Liver (tissue), 9 donors: Measurements from ENCODE around the gene IL12RB1. TPM values are rescaled to one million over a fixed set of nuclear protein-coding genes. Genes with fewer than 3 reads are reported as not detected.

Experiments used
- DNase-seq: peaks from one replicate; pipeline ENCODE4 v3.0.0-alpha.2; 2017; ENCODE audit warnings: low spot score
- H3K27ac ChIP-seq, 2 donors: one replicate each; pipeline ENCODE4 v1.7.0; 2013; ENCODE audit warnings: inconsistent platforms in 2 of 2, low read length in 2 of 2, control low read depth in 1 of 2, low read depth in 1 of 2, mild to moderate bottlenecking in 1 of 2
- H3K27me3 ChIP-seq, 4 donors: one replicate each; pipeline versions ENCODE4 v1.6.1 to v1.7.0; 2013; ENCODE audit warnings: low read length in 3 of 4, inconsistent platforms in 1 of 4, mild to moderate bottlenecking in 1 of 4, moderate library complexity in 1 of 4; ENCODE audit not compliant: control insufficient read depth in 4 of 4, insufficient read depth in 4 of 4
- H3K36me3 ChIP-seq, 4 donors: one replicate each; pipeline versions ENCODE4 v1.6.1 to v1.7.0; 2013; ENCODE audit warnings: low read length in 3 of 4, mild to moderate bottlenecking in 3 of 4, low read depth in 1 of 4, moderate library complexity in 1 of 4; ENCODE audit not compliant: control insufficient read depth in 4 of 4, insufficient read depth in 3 of 4
- H3K4me1 ChIP-seq, 4 donors: one replicate each; pipeline versions ENCODE4 v1.6.1 to v1.7.0; 2013; ENCODE audit warnings: low read length in 3 of 4, mild to moderate bottlenecking in 3 of 4, moderate library complexity in 1 of 4; ENCODE audit not compliant: control insufficient read depth in 4 of 4, insufficient read depth in 4 of 4
- H3K4me3 ChIP-seq, 3 donors: one replicate each; pipeline versions ENCODE4 v1.6.1 to v1.7.0; 2013; ENCODE audit warnings: low read length in 3 of 3, control low read depth in 1 of 3, low read depth in 1 of 3, mild to moderate bottlenecking in 1 of 3
- H3K9ac ChIP-seq, 2 donors: one replicate each; pipeline ENCODE4 v1.7.0; 2013; ENCODE audit warnings: low read length in 2 of 2, mild to moderate bottlenecking in 2 of 2, moderate library complexity in 2 of 2, control low read depth in 1 of 2, low read depth in 1 of 2
- H3K9me3 ChIP-seq, 4 donors: one replicate each; pipeline versions ENCODE4 v1.6.1 to v1.7.0; 2013; ENCODE audit warnings: low read length in 3 of 4; ENCODE audit not compliant: control insufficient read depth in 4 of 4
- FOXA1 ChIP-seq: IDR thresholded peaks from 2 replicates; pipeline ENCODE4 v1.6.1; 2016; ENCODE audit warnings: antibody characterized with exemption
- FOXA2 ChIP-seq: IDR thresholded peaks from 2 replicates; pipeline ENCODE4 v1.6.1; 2016; ENCODE audit warnings: antibody characterized with exemption
- HNF4A ChIP-seq, 2 donors: conservative IDR thresholded peaks; 2 replicates each; pipeline ENCODE4 v1.6.1; 2016; ENCODE audit warnings: antibody characterized with exemption in 2 of 2, mild to moderate bottlenecking in 2 of 2
- JUND ChIP-seq, 2 donors: IDR thresholded peaks; 2 replicates each; pipeline ENCODE4 v1.6.1; 2016; ENCODE audit warnings: antibody characterized with exemption in 2 of 2
- NR2F2 ChIP-seq: IDR thresholded peaks from 2 replicates; pipeline ENCODE4 v1.6.1; 2016; ENCODE audit warnings: antibody characterized with exemption
- RAD21 ChIP-seq, 2 donors: IDR thresholded peaks; 2 replicates each; pipeline ENCODE4 v1.6.1; 2016; ENCODE audit warnings: antibody characterized with exemption in 2 of 2, mild to moderate bottlenecking in 2 of 2
- SP1 ChIP-seq: IDR thresholded peaks from 2 replicates; pipeline ENCODE4 v1.6.1; 2018; ENCODE audit warnings: antibody characterized with exemption, mild to moderate bottlenecking
- YY1 ChIP-seq: IDR thresholded peaks from 2 replicates; pipeline ENCODE4 v1.6.1; 2016; ENCODE audit warnings: antibody characterized with exemption, mild to moderate bottlenecking
- WGBS: extraction: QIAGEN DNeasy Blood & Tissue Kit; methylation state at CpG from one replicate; pipeline ENCODE4 v1.1.7; 2013; 5-methylcytosine and 5-hydroxymethylcytosine counted together
- polyA plus RNA-seq, 2 donors: library from polyadenylated mRNA; stranded (reverse) in 1 of 2; unstranded in 1 of 2; fragments of 200-250 nt in 1 of 2; fragments of >200 nt in 1 of 2; fragmentation: Nextera tagmentation in 1 of 2; extraction: Ambion mirVana in 1 of 2; gene quantifications; one replicate each; pipeline versions ENCODE4 v1.2.1 to v1.2.3, GENCODE V29; 2013 to 2015
- total RNA-seq, 2 donors: library from RNA; depleted of rRNA; stranded (reverse); fragments of >200 nt; gene quantifications; one replicate each; pipeline ENCODE4 v1.2.3, GENCODE V29; 2014
- TF ChIP-seq, protein P1 (sequence below): IDR thresholded peaks from 2 replicates; pipeline ENCODE4 v1.6.1; 2016; ENCODE audit warnings: antibody characterized with exemption
- TF ChIP-seq, protein P2 (sequence below): IDR thresholded peaks from 2 replicates; pipeline ENCODE4 v1.6.1; 2016; ENCODE audit warnings: antibody characterized with exemption
- TF ChIP-seq, protein P3 (sequence below): IDR thresholded peaks from 2 replicates; pipeline ENCODE4 v1.6.1; 2016; ENCODE audit warnings: antibody characterized with exemption
- TF ChIP-seq, protein P4 (sequence below): IDR thresholded peaks from 2 replicates; pipeline ENCODE4 v1.6.1; 2016; ENCODE audit warnings: antibody characterized with exemption, mild to moderate bottlenecking
- donor health status: healthy.
- donor health status: healthy.
- donor health status: healthy.
- donor health status: healthy.
- donor health status: healthy.

Gene IL12RB1
- total and polyA plus RNA-seq, 4 donors = 0.43 to 2.4 (median 1.1) TPM

DNA sequence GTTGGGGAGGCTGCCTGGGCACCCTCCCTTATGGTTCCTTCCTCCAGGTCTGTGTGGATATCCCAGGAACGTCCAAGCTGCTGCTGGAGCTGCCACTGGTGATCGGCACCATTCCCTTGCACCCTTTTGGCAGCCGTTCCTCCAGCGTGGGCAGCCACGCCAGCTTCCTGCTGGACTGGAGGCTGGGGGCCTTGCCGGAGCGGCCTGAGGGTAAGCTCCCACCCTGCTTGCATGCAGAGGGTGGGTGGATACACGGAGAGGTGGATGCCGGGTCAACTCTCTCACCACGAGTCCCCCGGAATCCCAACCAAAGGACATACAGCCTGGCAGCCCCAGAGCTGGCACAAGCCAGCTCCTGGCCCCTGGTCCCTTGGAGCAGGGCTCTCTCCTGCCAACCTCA lies 76.6 kb downstream of the IL12RB1 start:
- Histone ChIP-seq H3K4me3 (no peak overlapping the region), H3K27ac (peak overlapping the region; percentile 79 to 95)

DNA sequence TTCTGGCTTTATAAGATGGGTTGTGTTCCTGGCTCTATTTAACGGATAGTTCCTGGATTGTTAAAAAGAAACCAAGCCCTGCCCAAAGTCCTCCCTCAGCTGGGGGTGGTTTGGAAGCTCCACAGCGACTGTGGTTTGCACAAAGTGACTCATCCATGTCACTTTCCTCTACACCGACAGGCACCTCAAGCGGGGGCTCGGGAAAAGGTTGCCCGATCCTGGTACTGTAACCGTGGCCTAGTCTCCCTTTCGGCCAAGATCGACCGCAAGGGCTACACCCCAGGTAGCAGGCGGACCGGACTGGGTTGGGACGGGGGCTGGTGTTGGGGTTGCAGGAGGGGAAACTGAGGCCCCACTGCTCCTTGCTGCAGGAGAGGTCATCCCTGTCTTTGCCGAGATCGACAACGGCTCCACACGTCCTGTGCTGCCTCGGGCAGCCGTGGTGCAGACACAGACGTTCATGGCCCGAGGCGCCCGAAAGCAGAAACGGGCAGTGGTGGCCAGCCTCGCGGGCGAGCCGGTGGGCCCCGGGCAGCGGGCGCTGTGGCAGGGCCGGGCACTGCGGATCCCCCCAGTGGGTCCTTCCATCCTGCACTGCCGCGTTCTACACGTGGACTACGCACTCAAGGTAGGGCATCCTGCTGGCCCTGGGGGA lies 77.2 kb downstream of the IL12RB1 start:
- TF ChIP-seq, protein P1, sequence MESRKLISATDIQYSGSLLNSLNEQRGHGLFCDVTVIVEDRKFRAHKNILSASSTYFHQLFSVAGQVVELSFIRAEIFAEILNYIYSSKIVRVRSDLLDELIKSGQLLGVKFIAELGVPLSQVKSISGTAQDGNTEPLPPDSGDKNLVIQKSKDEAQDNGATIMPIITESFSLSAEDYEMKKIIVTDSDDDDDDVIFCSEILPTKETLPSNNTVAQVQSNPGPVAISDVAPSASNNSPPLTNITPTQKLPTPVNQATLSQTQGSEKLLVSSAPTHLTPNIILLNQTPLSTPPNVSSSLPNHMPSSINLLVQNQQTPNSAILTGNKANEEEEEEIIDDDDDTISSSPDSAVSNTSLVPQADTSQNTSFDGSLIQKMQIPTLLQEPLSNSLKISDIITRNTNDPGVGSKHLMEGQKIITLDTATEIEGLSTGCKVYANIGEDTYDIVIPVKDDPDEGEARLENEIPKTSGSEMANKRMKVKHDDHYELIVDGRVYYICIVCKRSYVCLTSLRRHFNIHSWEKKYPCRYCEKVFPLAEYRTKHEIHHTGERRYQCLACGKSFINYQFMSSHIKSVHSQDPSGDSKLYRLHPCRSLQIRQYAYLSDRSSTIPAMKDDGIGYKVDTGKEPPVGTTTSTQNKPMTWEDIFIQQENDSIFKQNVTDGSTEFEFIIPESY = no peak
- no peak for TF ChIP-seq FOXA2
- peak; percentile 19 for TF ChIP-seq SP1
- TF ChIP-seq JUND (IDR thresholded peaks at IDR 0.05) = peak; percentile 36 to 84
- TF ChIP-seq FOXA1 = no peak
- TF ChIP-seq HNF4A (conservative IDR thresholded peaks at IDR 0.05) = peak in 1 of 2 donors; percentile 44
- TF ChIP-seq, protein P2, sequence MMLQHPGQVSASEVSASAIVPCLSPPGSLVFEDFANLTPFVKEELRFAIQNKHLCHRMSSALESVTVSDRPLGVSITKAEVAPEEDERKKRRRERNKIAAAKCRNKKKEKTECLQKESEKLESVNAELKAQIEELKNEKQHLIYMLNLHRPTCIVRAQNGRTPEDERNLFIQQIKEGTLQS = no peak
- TF ChIP-seq, protein P3, sequence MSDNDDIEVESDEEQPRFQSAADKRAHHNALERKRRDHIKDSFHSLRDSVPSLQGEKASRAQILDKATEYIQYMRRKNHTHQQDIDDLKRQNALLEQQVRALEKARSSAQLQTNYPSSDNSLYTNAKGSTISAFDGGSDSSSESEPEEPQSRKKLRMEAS = no peak
- H3K9ac ChIP-seq = peak overlapping the region in 1 of 2 donors; percentile 3
- H3K9me3 ChIP-seq = no peaks in the 10 kb centered on the region
- peaks cover 2 to 12% (median 3%) of the 10 kb centered on the region in 4 donors for H3K36me3 ChIP-seq
- H3K27me3 ChIP-seq = no peaks in the 10 kb centered on the region
- DNase-seq = no peak
- H3K4me3 ChIP-seq = peak overlapping the region in 1 of 3 donors; percentile 62
- peaks cover 4 to 46% (median 30%) of the 10 kb centered on the region in 4 donors for H3K4me1 ChIP-seq
- WGBS = 89% methylated on average over 37 of the region's 37 CpGs
- peak overlapping the region; percentile 79 to 95 for H3K27ac ChIP-seq

More for the DNA sequence above, 76.6 kb downstream of the IL12RB1 start:
- no peaks in the 10 kb centered on the region for H3K9me3 ChIP-seq
- H3K27me3 ChIP-seq = no peaks in the 10 kb centered on the region
- WGBS = 88% methylated on average over 11 of the region's 11 CpGs
- H3K36me3 ChIP-seq = peaks cover 2 to 12% (median 3%) of the 10 kb centered on the region in 4 donors
- no peak for DNase-seq
- no peak overlapping the region for H3K9ac ChIP-seq
- H3K4me1 ChIP-seq = peaks cover 4 to 48% (median 30%) of the 10 kb centered on the region in 4 donors
- TF ChIP-seq FOXA2 (no peak), NR2F2 (no peak), HNF4A (conservative IDR thresholded peaks at IDR 0.05) (no peak), RAD21 (IDR thresholded peaks at IDR 0.05) (no peak), FOXA1 (no peak), JUND (IDR thresholded peaks at IDR 0.05) (no peak), YY1 (no peak)
- TF ChIP-seq, protein P3 = no peak
- TF ChIP-seq, protein P1 = no peak
- TF ChIP-seq, protein P4, sequence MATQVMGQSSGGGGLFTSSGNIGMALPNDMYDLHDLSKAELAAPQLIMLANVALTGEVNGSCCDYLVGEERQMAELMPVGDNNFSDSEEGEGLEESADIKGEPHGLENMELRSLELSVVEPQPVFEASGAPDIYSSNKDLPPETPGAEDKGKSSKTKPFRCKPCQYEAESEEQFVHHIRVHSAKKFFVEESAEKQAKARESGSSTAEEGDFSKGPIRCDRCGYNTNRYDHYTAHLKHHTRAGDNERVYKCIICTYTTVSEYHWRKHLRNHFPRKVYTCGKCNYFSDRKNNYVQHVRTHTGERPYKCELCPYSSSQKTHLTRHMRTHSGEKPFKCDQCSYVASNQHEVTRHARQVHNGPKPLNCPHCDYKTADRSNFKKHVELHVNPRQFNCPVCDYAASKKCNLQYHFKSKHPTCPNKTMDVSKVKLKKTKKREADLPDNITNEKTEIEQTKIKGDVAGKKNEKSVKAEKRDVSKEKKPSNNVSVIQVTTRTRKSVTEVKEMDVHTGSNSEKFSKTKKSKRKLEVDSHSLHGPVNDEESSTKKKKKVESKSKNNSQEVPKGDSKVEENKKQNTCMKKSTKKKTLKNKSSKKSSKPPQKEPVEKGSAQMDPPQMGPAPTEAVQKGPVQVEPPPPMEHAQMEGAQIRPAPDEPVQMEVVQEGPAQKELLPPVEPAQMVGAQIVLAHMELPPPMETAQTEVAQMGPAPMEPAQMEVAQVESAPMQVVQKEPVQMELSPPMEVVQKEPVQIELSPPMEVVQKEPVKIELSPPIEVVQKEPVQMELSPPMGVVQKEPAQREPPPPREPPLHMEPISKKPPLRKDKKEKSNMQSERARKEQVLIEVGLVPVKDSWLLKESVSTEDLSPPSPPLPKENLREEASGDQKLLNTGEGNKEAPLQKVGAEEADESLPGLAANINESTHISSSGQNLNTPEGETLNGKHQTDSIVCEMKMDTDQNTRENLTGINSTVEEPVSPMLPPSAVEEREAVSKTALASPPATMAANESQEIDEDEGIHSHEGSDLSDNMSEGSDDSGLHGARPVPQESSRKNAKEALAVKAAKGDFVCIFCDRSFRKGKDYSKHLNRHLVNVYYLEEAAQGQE = no peak
- TF ChIP-seq, protein P2 = no peak

Other genes starting within 250 kb of the IL12RB1 start
- 1 to 10 TPM; 4.4 to 7.1 TPM for gene JAK3, start 239.0 kb downstream of the IL12RB1 start, total RNA-seq
- gene JAK3, start 239.0 kb downstream of the IL12RB1 start, polyA plus RNA-seq = 1 to 10 TPM in 1 of 2 donors, under 1 TPM in 1; 0.87 to 1.7 TPM
- 100 to 1,000 TPM; 452 to 468 TPM for gene RPL18A, start 227.0 kb downstream of the IL12RB1 start, total RNA-seq
- 100 to 1,000 TPM; 487 to 870 TPM for gene RPL18A, start 227.0 kb downstream of the IL12RB1 start, polyA plus RNA-seq
- under 1 TPM in 1 of 2 donors, not detected in 1; 0.09 TPM for gene SLC5A5, start 215.0 kb downstream of the IL12RB1 start, total RNA-seq
- gene SLC5A5, start 215.0 kb downstream of the IL12RB1 start, polyA plus RNA-seq = not detected
- gene CCDC124, start 153.9 kb downstream of the IL12RB1 start, total RNA-seq = 10 to 100 TPM; 15.8 to 21.1 TPM
- gene CCDC124, start 153.9 kb downstream of the IL12RB1 start, polyA plus RNA-seq = 10 to 100 TPM; 43.0 to 59.3 TPM
- under 1 TPM; 0.05 to 0.08 TPM for gene KCNN1, start 119.8 kb downstream of the IL12RB1 start, total RNA-seq
- gene KCNN1, start 119.8 kb downstream of the IL12RB1 start, polyA plus RNA-seq = under 1 TPM in 1 of 2 donors, not detected in 1; 0.05 TPM
- gene ARRDC2, start 78.8 kb downstream of the IL12RB1 start, total RNA-seq = 10 to 100 TPM in 1 of 2 donors, 1 to 10 TPM in 1; 7.6 to 32.3 TPM
- 1 to 10 TPM; 2.7 to 5.3 TPM for gene ARRDC2, start 78.8 kb downstream of the IL12RB1 start, polyA plus RNA-seq
- 10 to 100 TPM in 1 of 2 donors, 1 to 10 TPM in 1; 8.6 to 10.6 TPM for gene MAST3, start 10.8 kb upstream of the IL12RB1 start, total RNA-seq
- 1 to 10 TPM; 4.3 to 4.7 TPM for gene MAST3, start 10.8 kb upstream of the IL12RB1 start, polyA plus RNA-seq
- gene PIK3R2, start 66.2 kb upstream of the IL12RB1 start, total RNA-seq = 10 to 100 TPM in 1 of 2 donors, 1 to 10 TPM in 1; 9.1 to 37.8 TPM
- gene PIK3R2, start 66.2 kb upstream of the IL12RB1 start, polyA plus RNA-seq = 1 to 10 TPM; 1.5 to 6.2 TPM
- 100 to 1,000 TPM in 1 of 2 donors, 10 to 100 TPM in 1; 60.2 to 129 TPM for gene IFI30, start 86.9 kb upstream of the IL12RB1 start, total RNA-seq
- gene IFI30, start 86.9 kb upstream of the IL12RB1 start, polyA plus RNA-seq = 100 to 1,000 TPM in 1 of 2 donors, 10 to 100 TPM in 1; 89.0 to 130 TPM
- 10 to 100 TPM in 1 of 2 donors, 1 to 10 TPM in 1; 3.6 to 12.1 TPM for gene MPV17L2, start 106.3 kb upstream of the IL12RB1 start, total RNA-seq
- gene MPV17L2, start 106.3 kb upstream of the IL12RB1 start, polyA plus RNA-seq = 10 to 100 TPM; 16.1 to 28.0 TPM
- under 1 TPM; 0.33 to 0.84 TPM for gene RAB3A, start 117.1 kb upstream of the IL12RB1 start, total RNA-seq
- 1 to 10 TPM in 1 of 2 donors, under 1 TPM in 1; 0.74 to 1.7 TPM for gene RAB3A, start 117.1 kb upstream of the IL12RB1 start, polyA plus RNA-seq
- gene PDE4C, start 139.5 kb upstream of the IL12RB1 start, total RNA-seq = under 1 TPM; 0.51 to 0.75 TPM
- under 1 TPM in 1 of 2 donors, not detected in 1; 0.23 TPM for gene PDE4C, start 139.5 kb upstream of the IL12RB1 start, polyA plus RNA-seq
- 1 to 10 TPM in 1 of 2 donors, under 1 TPM in 1; 0.19 to 2.4 TPM for gene IQCN, start 187.5 kb upstream of the IL12RB1 start, total RNA-seq
- gene IQCN, start 187.5 kb upstream of the IL12RB1 start, polyA plus RNA-seq = under 1 TPM; 0.43 to 0.64 TPM
- gene JUND, start 194.7 kb upstream of the IL12RB1 start, total RNA-seq = 100 to 1,000 TPM in 1 of 2 donors, 10 to 100 TPM in 1; 36.9 to 103 TPM
- 10 to 100 TPM; 12.8 to 46.7 TPM for gene JUND, start 194.7 kb upstream of the IL12RB1 start, polyA plus RNA-seq
- 100 to 1,000 TPM in 1 of 2 donors, 10 to 100 TPM in 1; 42.4 to 100 TPM for gene LSM4, start 236.1 kb upstream of the IL12RB1 start, total RNA-seq
- gene LSM4, start 236.1 kb upstream of the IL12RB1 start, polyA plus RNA-seq = 10 to 100 TPM; 68.4 to 81.9 TPM